ENCODE results near the gene TMEM209. TPM values are rescaled to one million over a fixed set of nuclear protein-coding genes. Genes with fewer than 3 reads are reported as not detected.
"Not testable (repeated sequence)": the region's sequence is repeated elsewhere in the genome, so short reads cannot be mapped to it uniquely, and the experiment has no call there.

TMEM209 gene
- total RNA-seq, 2 experiments from 2014 or later = 49.7 to 52.0 TPM

DNA sequence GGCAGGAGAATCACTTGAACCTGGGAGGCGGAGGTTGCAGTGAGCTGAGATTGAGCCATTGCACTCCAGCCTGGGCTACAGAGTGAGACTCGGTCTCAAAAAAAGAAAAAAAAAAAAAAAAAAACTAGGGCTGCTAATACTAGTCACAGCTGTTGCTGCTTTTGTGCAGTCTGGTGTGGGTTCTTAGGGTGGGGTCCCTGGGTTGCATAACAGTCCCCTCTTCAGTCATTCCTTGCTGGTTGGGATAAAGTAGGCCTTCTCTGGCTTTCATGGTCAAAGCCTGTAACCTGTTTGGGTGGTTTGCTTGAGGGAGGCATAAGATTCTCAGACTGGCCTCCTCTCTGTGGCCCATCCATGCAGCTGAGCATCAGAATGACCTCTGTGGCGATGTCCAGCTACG, 16.5 kb upstream of the TMEM209 start:
- ChIA-PET CTCF (interaction anchor here (0.7 kb wide), 1 partner anchor 160 kb away, joined by 3 read pairs; no protein-coding TSS in a partner anchor), POLR2A (no interaction called here)

DNA sequence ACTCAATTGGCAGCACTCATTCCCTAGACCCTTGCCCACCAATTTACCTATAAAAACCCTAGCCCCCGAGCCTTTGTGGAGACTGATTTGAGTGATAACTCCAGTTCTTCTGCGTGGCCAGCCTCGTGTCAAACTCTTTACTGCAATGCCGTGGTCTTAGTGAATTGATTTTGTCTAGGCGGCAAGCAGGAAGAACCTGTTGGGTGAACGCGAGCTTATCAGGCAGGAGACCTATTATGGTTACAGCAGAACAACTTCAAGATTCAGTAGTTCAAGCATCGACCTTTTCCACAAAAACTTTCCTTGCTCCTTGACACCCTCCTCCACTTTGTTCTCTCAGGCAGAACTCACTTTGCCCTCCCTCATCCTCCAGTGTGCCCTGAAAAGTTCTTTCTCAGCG, 14.7 kb upstream of the TMEM209 start:
- CTCF ChIA-PET = no interaction called here
- POLR2A ChIA-PET = no interaction called here

DNA sequence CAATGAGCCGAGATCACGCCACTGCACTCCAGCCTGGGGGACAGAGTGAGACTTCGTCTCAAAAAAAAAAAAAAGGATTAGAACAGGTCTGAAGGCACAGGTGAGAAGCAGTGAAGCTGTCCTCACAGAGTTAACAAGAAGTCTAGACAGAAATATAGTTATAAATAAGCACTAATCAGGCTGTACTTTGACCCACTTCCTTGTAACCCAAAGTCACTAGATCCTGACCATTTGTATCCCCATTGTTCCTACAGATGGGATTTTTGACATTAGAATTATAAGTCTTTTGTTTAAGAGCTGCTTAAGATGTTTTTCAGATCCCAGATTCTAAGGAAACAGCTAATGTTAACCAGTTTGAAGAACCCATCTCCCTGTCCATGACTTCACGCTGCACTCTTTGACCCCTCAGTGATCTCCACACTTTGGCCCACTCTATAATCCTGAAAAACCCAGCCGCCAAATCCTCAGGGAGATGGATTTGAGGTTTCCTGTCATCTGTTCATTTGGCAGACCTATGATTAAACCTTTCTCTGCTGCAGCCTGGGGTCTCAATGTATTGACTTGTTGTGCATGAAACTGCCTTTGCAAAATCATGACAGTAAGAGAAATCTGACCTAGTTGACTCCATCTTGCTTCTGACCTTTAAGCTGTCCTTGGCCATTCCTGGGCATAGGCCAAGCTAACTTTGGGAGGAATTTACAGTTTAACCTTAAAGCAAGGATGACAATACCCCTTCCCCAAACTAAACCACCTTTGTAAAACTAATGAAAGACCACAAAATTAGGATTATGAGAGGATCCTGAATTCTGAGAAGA, 13.8 kb upstream of the TMEM209 start:
- ChIA-PET CTCF (no interaction called here), POLR2A (interaction anchor here (0.7 kb wide), 1 partner anchor 168 kb away, joined by 4 read pairs; no protein-coding TSS in a partner anchor)

- CTCF ChIA-PET = no interaction called here
- POLR2A ChIA-PET = interaction anchor here (1.1 kb wide), 1 partner anchor 12 kb away, joined by 11 read pairs; the partner anchor contains the start of gene TMEM209
Measured at GRCh38 chr7:130216750-130217149, 11.5 kb upstream of the TMEM209 start.

GRCh38 chr7:130216025-130216424, 10.8 kb upstream of the TMEM209 start:
- ChIA-PET CTCF (no interaction called here), POLR2A (no interaction called here)

GRCh38 chr7:130213828-130214227, 8.6 kb upstream of the TMEM209 start:
- ChIA-PET POLR2A (no interaction called here), CTCF (interaction anchor here (0.7 kb wide), 1 partner anchor 57 kb away, joined by 3 read pairs; no protein-coding TSS in a partner anchor)

DNA sequence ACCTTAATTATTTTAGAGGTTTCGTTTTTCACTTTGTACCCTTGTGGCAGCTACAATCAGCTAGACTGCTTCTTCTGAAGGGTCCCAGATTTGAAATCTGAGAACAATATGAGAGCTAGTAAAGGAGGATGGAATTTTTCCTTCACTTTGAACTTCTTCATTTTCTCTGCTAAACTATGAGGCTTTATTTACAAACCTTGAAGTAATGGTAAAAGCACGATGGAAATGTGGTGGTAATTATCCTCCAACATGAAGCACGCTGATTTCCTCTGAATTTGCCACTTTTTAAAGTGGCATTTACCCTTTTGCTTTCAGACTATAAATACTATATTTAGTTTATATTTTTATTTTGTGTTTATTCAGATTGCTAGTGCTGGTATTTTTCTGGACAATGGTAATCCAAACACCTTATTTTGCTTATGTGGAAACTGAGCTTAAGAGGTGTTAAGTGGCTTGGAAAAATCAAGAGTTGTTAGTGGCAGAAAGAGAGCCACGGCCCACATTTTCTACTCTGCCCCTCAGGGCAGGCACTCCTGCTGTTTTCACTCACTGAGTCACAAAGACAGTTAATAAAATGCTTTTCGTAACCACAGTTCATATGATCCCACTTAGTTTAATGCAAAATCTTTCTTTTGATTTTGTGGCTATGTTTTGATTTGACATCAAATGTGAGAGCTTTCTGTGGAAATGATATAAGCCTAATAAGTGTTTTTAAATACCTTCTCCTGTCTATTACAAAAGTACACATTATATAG, 5.2 kb upstream of the TMEM209 start:
- ChIA-PET CTCF (interaction anchor here (0.6 kb wide), 1 partner anchor 17 kb away, joined by 3 read pairs; no protein-coding TSS in a partner anchor), POLR2A (no interaction called here)

- CTCF ChIA-PET = no interaction called here
- POLR2A ChIA-PET = no interaction called here
Measured at GRCh38 chr7:130208516-130208915, 3.3 kb upstream of the TMEM209 start.

GRCh38 chr7:130207642-130208041, 2.4 kb upstream of the TMEM209 start, which contains the start of gene SSMEM1:
Gene SSMEM1 (plus strand): TSS chr7:130207860. CDS start chr7:130207911, 51 bp downstream.
- ChIA-PET POLR2A (no interaction called here), CTCF (no interaction called here)

- ChIA-PET POLR2A (no interaction called here), CTCF (interaction anchor here (0.6 kb wide), 1 partner anchor 268 kb away, joined by 4 read pairs; no protein-coding TSS in a partner anchor)
Measured at GRCh38 chr7:130207033-130207432, 1.8 kb upstream of the TMEM209 start.

- POLR2A ChIA-PET = no interaction called here
- CTCF ChIA-PET = no interaction called here
Measured at GRCh38 chr7:130201796-130202195, 3.4 kb downstream of the TMEM209 start.

GRCh38 chr7:130197094-130197493, 8.1 kb downstream of the TMEM209 start:
- CTCF ChIA-PET = no interaction called here
- POLR2A ChIA-PET = interaction anchor here (0.5 kb wide), 1 partner anchor 21 kb away, joined by 4 read pairs; no protein-coding TSS in a partner anchor

DNA sequence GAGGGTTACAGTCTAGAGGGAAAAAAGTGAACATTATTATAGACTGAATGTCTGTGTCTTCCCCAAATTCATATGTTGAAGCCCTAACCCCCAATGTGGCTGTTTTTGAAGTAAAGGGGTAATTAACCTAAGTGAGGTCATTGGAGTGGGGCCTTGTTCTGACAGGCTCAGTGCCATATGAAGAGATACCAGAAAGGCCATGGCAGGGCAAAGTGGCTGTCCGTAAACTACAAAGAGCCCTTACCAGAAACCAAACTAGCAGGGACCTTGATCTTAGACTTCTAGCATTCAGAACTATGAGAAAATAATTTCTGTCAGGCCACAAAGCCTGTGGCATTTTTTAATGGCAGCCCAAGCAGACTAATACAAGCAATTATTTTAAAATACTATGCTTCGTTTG, 8.7 kb downstream of the TMEM209 start:
- POLR2A ChIA-PET = no interaction called here
- CTCF ChIA-PET = no interaction called here

- POLR2A ChIA-PET = interaction anchor here (0.7 kb wide), 1 partner anchor 11 kb away, joined by 3 read pairs; no protein-coding TSS in a partner anchor
- CTCF ChIA-PET = no interaction called here
Measured at GRCh38 chr7:130195396-130195795, 9.8 kb downstream of the TMEM209 start.

DNA sequence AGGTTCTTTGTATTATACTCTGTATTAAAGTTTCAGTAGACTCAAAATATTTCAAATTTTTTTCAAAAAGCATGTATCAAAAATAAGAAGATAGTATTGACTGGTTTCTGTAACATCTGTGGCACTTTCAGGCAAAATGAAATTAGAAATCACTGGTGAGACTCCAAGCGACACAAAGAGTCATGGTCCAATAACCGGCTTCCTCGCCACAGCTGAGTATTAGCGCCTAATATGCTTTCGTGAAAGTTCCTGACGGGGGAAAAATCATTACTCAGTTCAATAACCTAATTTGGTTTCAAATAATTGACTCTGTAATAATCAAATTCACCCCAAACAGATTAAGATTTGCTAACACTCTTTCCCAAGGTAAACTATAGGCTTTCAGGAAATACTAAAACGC, 13.4 kb downstream of the TMEM209 start:
- CTCF ChIA-PET = no interaction called here
- POLR2A ChIA-PET = no interaction called here

DNA sequence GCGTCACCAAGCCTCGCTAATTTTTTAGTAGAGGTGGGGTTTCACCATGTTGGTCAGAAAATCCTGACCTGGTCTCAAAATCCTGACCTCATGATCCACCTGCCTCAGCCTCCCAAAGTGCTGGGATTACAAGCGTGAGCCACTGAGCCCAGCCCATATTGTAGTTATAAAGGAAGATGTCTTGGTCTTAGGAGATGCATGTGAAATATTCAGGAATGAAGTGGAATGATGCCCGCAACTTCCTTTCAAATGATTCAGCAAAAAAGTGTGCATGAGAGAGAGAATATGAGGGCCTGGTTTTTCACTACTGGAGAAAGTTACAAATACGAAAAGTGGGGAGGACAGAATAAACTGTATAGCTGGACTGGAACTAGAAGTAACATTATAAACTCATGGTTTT, 15.9 kb downstream of the TMEM209 start:
- POLR2A ChIA-PET = no interaction called here
- CTCF ChIA-PET = interaction anchor here (0.6 kb wide), 1 partner anchor 29 kb away, joined by 3 read pairs; no protein-coding TSS in a partner anchor

- ChIA-PET POLR2A (no interaction called here), CTCF (interaction anchor here (0.8 kb wide), 1 partner anchor 18 kb away, joined by 5 read pairs; the partner anchor contains the start of gene TMEM209)
Measured at GRCh38 chr7:130187360-130187759, 17.8 kb downstream of the TMEM209 start.

DNA sequence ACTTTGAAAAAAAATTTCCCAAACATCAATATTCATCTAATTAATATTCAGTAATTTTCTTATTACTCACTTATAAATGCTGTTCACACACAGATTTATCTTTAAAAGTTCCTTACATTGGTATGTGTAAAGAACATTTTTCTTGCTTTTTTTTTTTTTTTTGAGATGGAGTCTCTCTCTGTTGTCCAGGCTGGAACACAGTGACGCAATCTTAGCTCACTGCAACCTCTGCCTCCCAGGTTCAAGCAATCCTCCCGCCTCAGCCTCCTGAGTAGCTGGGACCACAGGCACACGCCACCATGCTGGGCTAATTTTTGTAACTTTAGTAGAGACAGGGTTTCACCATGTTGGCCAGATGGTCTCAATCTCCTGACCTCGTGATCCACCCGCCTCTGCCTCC, 20.9 kb downstream of the TMEM209 start:
- POLR2A ChIA-PET = not testable (repeated sequence)

GRCh38 chr7:130182990-130183389, 22.2 kb downstream of the TMEM209 start:
- POLR2A ChIA-PET = interaction anchor here (1.5 kb wide), 1 partner anchor 16 kb away, joined by 5 read pairs; no protein-coding TSS in a partner anchor
- CTCF ChIA-PET = interaction anchor here (0.6 kb wide), 1 partner anchor 10 kb away, joined by 5 read pairs; no protein-coding TSS in a partner anchor

More for the DNA sequence above, 20.9 kb downstream of the TMEM209 start:
- CTCF ChIA-PET = interaction anchor here (1.0 kb wide), 1 partner anchor 21 kb away, joined by 4 read pairs; the partner anchor contains the start of gene TMEM209

DNA sequence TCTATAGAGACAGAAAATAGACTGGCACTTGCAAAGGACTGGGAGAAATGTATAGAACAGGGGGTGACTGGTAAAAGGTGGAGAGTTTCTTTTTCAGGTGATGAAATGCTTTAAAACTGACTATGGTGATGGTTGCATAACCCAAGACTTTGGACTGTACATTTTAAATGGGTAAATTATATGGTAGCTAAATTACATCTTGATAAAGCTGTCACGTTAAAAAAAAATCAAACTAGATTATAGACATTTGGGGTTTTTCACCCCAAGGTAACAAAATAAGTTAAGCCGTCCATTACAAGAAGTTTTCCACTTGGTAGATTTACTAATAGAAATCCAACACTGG, 24.0 kb downstream of the TMEM209 start:
- ChIA-PET POLR2A (interaction anchor here (0.6 kb wide), 1 partner anchor 850 kb away, joined by 3 read pairs; no protein-coding TSS in a partner anchor), CTCF (interaction anchor here (1.2 kb wide), 1 partner anchor 24 kb away, joined by 3 read pairs; the partner anchor contains the start of gene TMEM209)

Data from activated CD8-positive, alpha-beta memory T cell treated with anti-CD3 and anti-CD28 coated beads for 36 hours (primary cell).